ENCODE results near the gene SIN3B.

GRCh38 chr19:16894080-16894479 is 64.9 kb downstream of the SIN3B start:
- no peak for TF ChIP-seq CTCF (IDR thresholded peaks at IDR 0.05)
- TF ChIP-seq POLR2A (IDR thresholded peaks at IDR 0.05) = no peak
- TF ChIP-seq EP300 (IDR thresholded peaks at IDR 0.05) = no peak

Data from ovary (tissue), 3 donors.